ENCODE results near the gene RRP9. TPM values are rescaled to one million over a fixed set of nuclear protein-coding genes. Genes with fewer than 3 reads are reported as not detected.

The RRP9 gene
- total RNA-seq, 2 experiments from 2014 or later: 40.0 to 40.7 TPM

- intact Hi-C loops (cut with micrococcal nuclease): no loop called here
- DNase-seq (no peak), ATAC-seq (no peak)
- ChIA-PET POLR2A (interaction anchor here (1.3 kb wide), 1 partner anchor 15 kb away, joined by 3 read pairs; the partner anchor contains the start of gene ABHD14B), CTCF (interaction anchor here (1.5 to 1.8 kb wide), 3 partner anchors 7 to 15 kb away, joined by 3 to 10 read pairs (median 5); partner anchors contain the start of gene ABHD14B)
- peaks cover 22% of the 10 kb centered on the region for H3K27me3 Mint-ChIP-seq
- H3K27ac Mint-ChIP-seq: no peak overlapping the region
- H3K4me1 Mint-ChIP-seq (ENCODE audit: low read depth): peaks cover 6% of the 10 kb centered on the region
- TF ChIP-seq CTCF (IDR thresholded peaks at IDR 0.05): no peak
- H3K9me3 Mint-ChIP-seq: no peaks in the 10 kb centered on the region
- peaks cover 3% of the 10 kb centered on the region for H3K36me3 Mint-ChIP-seq (ENCODE audit: low read depth)
- no peak overlapping the region for H3K4me3 Mint-ChIP-seq
Observed at GRCh38 chr3:51958603-51959521, 17.2 kb upstream of the RRP9 start.

DNA sequence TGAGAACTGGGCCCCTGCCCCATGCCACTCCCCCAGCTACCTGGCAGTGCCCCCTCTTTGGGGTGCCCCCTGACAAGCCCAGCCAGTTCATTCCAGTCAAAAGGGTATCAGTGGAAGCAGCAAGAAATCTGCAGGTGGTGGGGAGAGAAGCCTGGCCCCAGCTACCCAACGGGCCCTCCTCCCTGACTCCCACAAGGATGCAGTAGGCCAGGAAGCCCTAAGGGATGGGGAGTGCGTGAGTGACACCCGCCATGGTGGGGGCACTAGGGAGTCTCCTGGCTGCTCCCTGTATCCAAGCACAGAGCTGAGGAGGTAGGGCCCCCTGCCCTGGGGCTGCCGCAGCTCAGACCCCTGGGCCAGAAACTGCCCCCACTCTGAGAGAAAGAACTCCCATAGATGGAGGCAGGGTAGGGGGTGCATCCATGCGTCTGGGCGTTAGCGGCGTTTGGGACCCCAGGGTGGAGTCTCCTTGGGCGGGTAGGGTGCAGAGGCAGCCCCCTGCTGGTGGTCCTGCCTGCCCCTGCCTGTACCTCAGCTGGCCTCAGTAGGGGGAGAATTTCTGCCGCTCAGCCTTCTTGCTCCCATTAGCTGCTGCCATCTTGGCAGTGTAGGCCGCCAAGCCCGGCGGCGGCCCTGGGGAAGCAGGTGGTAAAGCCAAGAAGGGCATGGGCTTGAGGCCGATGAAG, 16.0 kb upstream of the RRP9 start:
- CTCF ChIA-PET: interaction anchor here (1.3 to 1.8 kb wide), 3 partner anchors 8 to 25 kb away, joined by 5 to 10 read pairs (median 5); partner anchors contain the start of genes ABHD14B and ACY1
- no peak for TF ChIP-seq CTCF (IDR thresholded peaks at IDR 0.05)
- POLR2A ChIA-PET: interaction anchor here (0.6 to 1.4 kb wide), 5 partner anchors 11 to 38 kb away, joined by 3 to 8 read pairs (median 5); partner anchors contain the start of gene ABHD14B
- H3K36me3 Mint-ChIP-seq (ENCODE audit: low read depth): peaks cover 3% of the 10 kb centered on the region
- H3K9me3 Mint-ChIP-seq: no peaks in the 10 kb centered on the region
- DNase-seq (no peak), ATAC-seq (no peak)
- intact Hi-C loops (cut with micrococcal nuclease): no loop called here
- H3K4me3 Mint-ChIP-seq: no peak overlapping the region
- no peak overlapping the region for H3K27ac Mint-ChIP-seq
- H3K27me3 Mint-ChIP-seq: peaks cover 28% of the 10 kb centered on the region
- peaks cover 6% of the 10 kb centered on the region for H3K4me1 Mint-ChIP-seq (ENCODE audit: low read depth)

DNA sequence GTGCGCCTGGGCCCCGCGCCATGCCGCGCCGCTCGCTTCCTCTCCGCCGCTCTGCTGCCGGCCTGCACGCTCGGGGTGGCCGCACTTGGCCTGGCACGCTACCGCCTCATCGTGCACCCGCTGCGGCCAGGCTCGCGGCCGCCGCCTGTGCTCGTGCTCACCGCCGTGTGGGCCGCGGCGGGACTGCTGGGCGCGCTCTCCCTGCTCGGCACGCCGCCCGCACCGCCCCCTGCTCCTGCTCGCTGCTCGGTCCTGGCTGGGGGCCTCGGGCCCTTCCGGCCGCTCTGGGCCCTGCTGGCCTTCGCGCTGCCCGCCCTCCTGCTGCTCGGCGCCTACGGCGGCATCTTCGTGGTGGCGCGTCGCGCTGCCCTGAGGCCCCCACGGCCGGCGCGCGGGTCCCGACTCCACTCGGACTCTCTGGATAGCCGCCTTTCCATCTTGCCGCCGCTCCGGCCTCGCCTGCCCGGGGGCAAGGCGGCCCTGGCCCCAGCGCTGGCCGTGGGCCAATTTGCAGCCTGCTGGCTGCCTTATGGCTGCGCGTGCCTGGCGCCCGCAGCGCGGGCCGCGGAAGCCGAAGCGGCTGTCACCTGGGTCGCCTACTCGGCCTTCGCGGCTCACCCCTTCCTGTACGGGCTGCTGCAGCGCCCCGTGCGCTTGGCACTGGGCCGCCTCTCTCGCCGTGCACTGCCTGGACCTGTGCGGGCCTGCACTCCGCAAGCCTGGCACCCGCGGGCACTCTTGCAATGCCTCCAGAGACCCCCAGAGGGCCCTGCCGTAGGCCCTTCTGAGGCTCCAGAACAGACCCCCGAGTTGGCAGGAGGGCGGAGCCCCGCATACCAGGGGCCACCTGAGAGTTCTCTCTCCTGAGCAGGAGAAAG, 14.4 kb upstream of the RRP9 start:
- DNase-seq (peak; percentile 63), ATAC-seq (peak; percentile 90)
- peak overlapping the region; percentile 17 for H3K4me3 Mint-ChIP-seq
- ChIA-PET CTCF (interaction anchor here (1.2 to 1.3 kb wide), 3 partner anchors 13 to 45 kb away, joined by 3 to 5 read pairs (median 3); partner anchors contain the start of gene ACY1), POLR2A (interaction anchor here (0.9 to 1.6 kb wide), 5 partner anchors 9 to 115 kb away, joined by 3 to 6 read pairs (median 3); partner anchors contain the start of gene ABHD14B)
- TF ChIP-seq CTCF (IDR thresholded peaks at IDR 0.05): peak; percentile 65
- peaks cover 28% of the 10 kb centered on the region for H3K27me3 Mint-ChIP-seq
- peaks cover 3% of the 10 kb centered on the region for H3K36me3 Mint-ChIP-seq (ENCODE audit: low read depth)
- H3K9me3 Mint-ChIP-seq: no peaks in the 10 kb centered on the region
- no peak overlapping the region for H3K27ac Mint-ChIP-seq
- peaks cover 6% of the 10 kb centered on the region for H3K4me1 Mint-ChIP-seq (ENCODE audit: low read depth)
- intact Hi-C loops (cut with micrococcal nuclease): no loop called here

- no peak for DNase-seq
- Mint-ChIP-seq H3K9me3 (no peaks in the 10 kb centered on the region), H3K4me1 (ENCODE audit: low read depth) (peaks cover 6% of the 10 kb centered on the region), H3K27me3 (peaks cover 28% of the 10 kb centered on the region), H3K27ac (no peak within 1 kb of the TSS), H3K4me3 (no peak within 1 kb of the TSS), H3K36me3 (ENCODE audit: low read depth) (peaks cover 3% of the 10 kb centered on the region)
- ChIA-PET CTCF (interaction anchor here (1.2 to 2.9 kb wide), 3 partner anchors 13 to 46 kb away, joined by 3 to 13 read pairs (median 3); partner anchors contain the start of genes ABHD14A and ABHD14B), POLR2A (interaction anchor here (0.5 to 1.6 kb wide), 5 partner anchors 10 to 40 kb away, joined by 3 to 6 read pairs (median 3); partner anchors contain the start of gene RPL29)
- intact Hi-C loops (cut with micrococcal nuclease): no loop called here
- no peak for TF ChIP-seq CTCF (IDR thresholded peaks at IDR 0.05)
- no peak for ATAC-seq
Observed at GRCh38 chr3:51955175-51955892, 13.6 kb upstream of the RRP9 start, which contains the start of gene GPR62. Gene GPR62 (plus strand): TSS chr3:51955381. CDS start chr3:51955653, 272 bp downstream.
